ENCODE results near the gene AKAP13. TPM values are rescaled to one million over a fixed set of nuclear protein-coding genes. Genes with fewer than 3 reads are reported as not detected.

The AKAP13 gene
- polyA plus RNA-seq, 2 of the 4 experiments (the other 2 are of a cell fraction) = 20.4 to 28.8 TPM

DNA sequence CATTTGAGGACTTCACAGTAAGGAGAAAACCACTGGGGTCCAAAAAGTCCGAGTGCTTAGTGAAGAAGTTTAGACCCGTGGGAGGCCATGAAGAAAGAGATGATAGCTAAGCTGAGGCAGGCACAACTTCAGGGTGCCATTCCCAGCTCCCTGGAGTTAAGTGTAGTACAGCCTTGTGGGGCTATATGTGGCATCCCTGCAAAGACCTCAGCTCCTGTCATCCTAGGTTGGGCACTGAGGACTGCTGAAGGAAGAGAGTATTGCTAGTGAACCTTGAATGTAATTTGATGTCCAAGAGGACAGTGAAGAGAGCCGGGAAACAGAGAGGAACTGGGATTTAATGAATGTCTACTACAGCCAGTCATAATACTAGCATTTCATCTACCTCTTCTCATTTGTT, 162.1 kb downstream of the AKAP13 start:
- peak; percentile 30 to 51; a peak in 2 of 6 replicates for ATAC-seq
- POLR2A ChIA-PET = no interaction called here
- H3K4me3 ChIP-seq = no peak overlapping the region

DNA sequence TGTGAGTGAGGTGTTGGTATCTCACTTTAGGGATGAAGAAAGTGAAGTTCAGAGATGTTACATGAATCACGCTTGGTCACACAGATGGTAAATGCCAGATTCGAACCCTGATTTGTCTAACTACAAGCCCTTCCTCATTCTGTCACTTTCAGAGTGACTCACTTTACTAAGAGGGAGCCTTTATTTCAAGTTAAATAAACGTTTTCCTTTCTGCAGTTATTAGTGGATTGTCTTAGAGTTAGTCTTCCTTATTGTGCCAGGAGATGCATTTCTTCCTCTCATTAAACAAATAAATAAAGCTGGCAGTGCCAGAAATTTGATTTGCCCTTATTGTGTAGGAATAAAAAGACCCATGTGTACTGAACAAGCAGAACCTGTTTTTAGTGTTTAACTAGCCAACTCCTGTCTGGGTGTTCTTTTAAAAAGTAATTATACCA, 162.5 kb downstream of the AKAP13 start:
- DNase-seq (ENCODE audit: low read depth in 1 of 2, low spot score in 1 of 2) (no peak), FAIRE-seq (peak; percentile 23), ATAC-seq (peak in 1 of 2 experiments; percentile 31; a peak in 2 of 6 replicates)
- peaks cover 24% of the 10 kb centered on the region for H3K4me1 ChIP-seq
- H3K27ac ChIP-seq = no peak overlapping the region; a peak in 1 of 6 replicates
- POLR2A ChIA-PET = no interaction called here
- CTCF ChIA-PET = interaction anchor here (0.9 to 2.9 kb wide), 6 partner anchors 14 to 253 kb away, joined by 3 to 14 read pairs (median 4); no protein-coding TSS in a partner anchor
- H3K4me3 ChIP-seq = no peak overlapping the region
- H3K9me3 ChIP-seq = no peaks in the 10 kb centered on the region
- TF ChIP-seq ZNF302 (CRISPR knock-in tag; IDR thresholded peaks at IDR 0.05) (no peak), ZFP36 (IDR thresholded peaks at IDR 0.05; ENCODE audit: borderline replicate concordance, partially characterized antibody) (no peak), HES2 (IDR thresholded peaks at IDR 0.05) (no peak), FOSL2 (IDR thresholded peaks at IDR 0.05) (no peak), FOSL2 (CRISPR knock-in tag; IDR thresholded peaks at IDR 0.05) (no peak), NFE2L2 (conservative IDR thresholded peaks at IDR 0.05; ENCODE audit: low read length) (no peak), HOXB5 (CRISPR knock-in tag; IDR thresholded peaks at IDR 0.05) (no peak), HEYL (CRISPR knock-in tag; IDR thresholded peaks at IDR 0.05) (no peak), PHF8 (IDR thresholded peaks at IDR 0.05; ENCODE audit: borderline replicate concordance, low read depth) (no peak), POLR2A (IDR thresholded peaks at IDR 0.05; ENCODE audit: low read length) (no peak), JUNB (IDR thresholded peaks at IDR 0.05) (no peak), SMC3 (IDR thresholded peaks at IDR 0.05) (no peak), ATOH8 (CRISPR knock-in tag; IDR thresholded peaks at IDR 0.05; ENCODE audit: low read depth) (no peak), KDM5A (IDR thresholded peaks at IDR 0.05) (no peak), ZSCAN20 (CRISPR knock-in tag; IDR thresholded peaks at IDR 0.05) (no peak)
- TF ChIP-seq, protein P1, sequence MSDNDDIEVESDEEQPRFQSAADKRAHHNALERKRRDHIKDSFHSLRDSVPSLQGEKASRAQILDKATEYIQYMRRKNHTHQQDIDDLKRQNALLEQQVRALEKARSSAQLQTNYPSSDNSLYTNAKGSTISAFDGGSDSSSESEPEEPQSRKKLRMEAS (IDR thresholded peaks at IDR 0.05) = no peak
- WGBS (ENCODE audit: missing lambda C conversion rate) = 42% methylated on average over 3 of the region's 3 CpGs
- peak overlapping the region; percentile 3; the same call in 1 of the 3 replicates for H3K4me2 ChIP-seq

More for the DNA sequence above, 162.1 kb downstream of the AKAP13 start:
- H3K27ac ChIP-seq = no peak overlapping the region; a peak in 1 of 6 replicates
- peak overlapping the region; percentile 3; the same call in 1 of the 3 replicates for H3K4me2 ChIP-seq
- WGBS (ENCODE audit: missing lambda C conversion rate) = 94% methylated on average over 3 of the region's 3 CpGs
- no peak for FAIRE-seq
- TF ChIP-seq ATOH8 (CRISPR knock-in tag; IDR thresholded peaks at IDR 0.05; ENCODE audit: low read depth) = no peak
- no peak for TF ChIP-seq ZC3H11A (IDR thresholded peaks at IDR 0.05)
- no peak for TF ChIP-seq NR3C1 (IDR thresholded peaks at IDR 0.05)
- no peak for TF ChIP-seq MYC (IDR thresholded peaks at IDR 0.05; ENCODE audit: borderline replicate concordance, low read length)
- TF ChIP-seq TFCP2L1 (CRISPR knock-in tag; IDR thresholded peaks at IDR 0.05) = no peak
- no peak for TF ChIP-seq RFX5 (IDR thresholded peaks at IDR 0.05)
- no peak for TF ChIP-seq E2F6 (IDR thresholded peaks at IDR 0.05; ENCODE audit: borderline replicate concordance, low read depth)
- no peak for TF ChIP-seq HOXB13 (CRISPR knock-in tag; IDR thresholded peaks at IDR 0.05; ENCODE audit: low read depth)
- no peak for TF ChIP-seq FOSL2 (IDR thresholded peaks at IDR 0.05)
- no peak for TF ChIP-seq FOSL2 (CRISPR knock-in tag; IDR thresholded peaks at IDR 0.05)
- TF ChIP-seq HOXA7 (CRISPR knock-in tag; IDR thresholded peaks at IDR 0.05) = no peak
- CTCF ChIA-PET = interaction anchor here (0.9 to 2.9 kb wide), 5 partner anchors 37 to 252 kb away, joined by 3 to 14 read pairs (median 4); no protein-coding TSS in a partner anchor
- DNase-seq (ENCODE audit: low read depth in 1 of 2, low spot score in 1 of 2) = no peak
- H3K4me1 ChIP-seq = peaks cover 24% of the 10 kb centered on the region
- no peaks in the 10 kb centered on the region for H3K9me3 ChIP-seq
